ENCODE measurements around the gene C1QTNF12.

The C1QTNF12 gene

DNA sequence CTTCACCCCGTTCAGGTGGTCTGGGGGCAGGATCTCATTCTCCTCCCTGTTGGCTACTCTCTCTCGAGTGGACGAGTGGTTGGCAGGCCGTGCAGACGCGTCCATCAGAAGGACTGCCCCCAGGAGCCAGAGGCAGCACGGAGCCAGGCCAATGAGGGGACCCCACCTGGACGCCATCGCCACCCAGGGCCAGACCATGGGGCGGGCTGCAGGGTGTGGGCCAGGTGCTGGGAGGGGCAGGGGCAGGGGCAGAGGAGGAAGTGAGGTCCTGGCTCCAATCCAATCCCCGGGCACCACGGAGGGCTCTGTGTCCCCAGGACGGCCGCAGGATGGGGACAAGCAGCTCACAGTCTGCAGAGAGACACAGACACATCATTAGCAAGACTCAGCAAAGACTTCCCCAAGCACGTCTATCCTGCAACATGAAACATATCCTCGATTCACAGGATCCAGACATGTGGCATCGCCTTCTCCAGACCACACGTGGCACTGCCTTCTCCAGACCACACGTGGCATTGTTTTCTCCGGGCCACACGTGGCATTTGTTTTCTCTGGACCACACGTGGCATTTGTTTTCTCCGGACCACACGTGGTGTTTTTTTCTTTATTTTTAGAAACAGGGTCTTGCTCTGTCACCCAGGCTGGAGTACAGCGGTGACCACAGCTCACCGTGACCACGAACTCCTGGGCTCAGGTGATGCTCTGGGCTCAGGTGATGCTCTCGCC lies 17.8 kb downstream of the C1QTNF12 start:
- DNase-seq (ENCODE audit: low read depth), result no peak

- DNase-seq (ENCODE audit: low read depth), result no peak
These were observed 18.3 kb downstream of the C1QTNF12 start for GRCh38 chr1:1228187-1228586.

- DNase-seq (ENCODE audit: low read depth), result no peak
These were observed 19.1 kb downstream of the C1QTNF12 start for GRCh38 chr1:1227386-1227785.

GRCh38 chr1:1226566-1227362 lies 19.8 kb downstream of the C1QTNF12 start:
- no peak for DNase-seq (ENCODE audit: low read depth)

DNA sequence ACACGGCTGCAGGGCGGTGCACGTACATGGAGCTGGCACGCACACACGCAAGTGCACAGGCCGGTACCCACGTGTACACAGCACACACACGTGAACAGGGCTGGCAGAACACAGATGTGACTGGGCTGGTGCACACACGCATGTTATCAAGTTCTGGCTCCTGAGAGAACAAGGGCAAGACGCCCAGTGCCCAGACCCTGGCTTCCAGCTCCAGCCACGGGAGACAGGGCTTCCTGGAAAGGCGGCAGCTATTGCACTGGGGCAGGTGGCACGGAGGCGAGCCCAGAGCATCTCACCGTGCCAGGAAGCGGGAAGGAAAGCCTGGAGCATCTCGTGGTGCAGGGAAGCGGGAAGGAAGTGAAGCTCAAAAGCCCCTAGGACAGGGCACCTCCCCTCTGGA lies 20.6 kb downstream of the C1QTNF12 start:
- DNase-seq (ENCODE audit: low read depth), result no peak

GRCh38 chr1:1225238-1225845 lies 21.2 kb downstream of the C1QTNF12 start:
- no peak for DNase-seq (ENCODE audit: low read depth)

GRCh38 chr1:1223891-1224290 lies 22.6 kb downstream of the C1QTNF12 start:
- DNase-seq (ENCODE audit: low read depth), result no peak

DNA sequence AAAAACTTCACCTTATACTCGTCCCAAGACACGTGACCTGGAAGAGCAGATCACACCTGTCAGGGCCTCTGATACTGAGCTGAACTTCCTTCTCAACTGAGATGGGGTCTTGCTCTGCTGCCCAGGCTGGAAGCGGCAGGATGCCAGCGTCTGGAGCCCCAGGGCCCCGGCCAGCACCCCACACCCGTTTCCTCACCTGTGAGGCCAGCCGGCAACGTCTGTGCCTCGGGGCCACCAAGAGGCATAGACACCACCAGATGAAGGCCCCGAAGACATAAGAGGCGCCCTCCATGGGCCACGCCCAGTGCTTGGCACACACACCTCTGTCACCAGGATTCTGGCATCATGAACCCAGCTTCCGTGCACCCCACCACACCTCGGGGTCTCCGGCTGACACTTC lies 23.2 kb downstream of the C1QTNF12 start:
- DNase-seq (ENCODE audit: low read depth), result no peak

- DNase-seq (ENCODE audit: low read depth), result no peak
These were observed 23.8 kb downstream of the C1QTNF12 start for GRCh38 chr1:1222575-1223225.

DNA sequence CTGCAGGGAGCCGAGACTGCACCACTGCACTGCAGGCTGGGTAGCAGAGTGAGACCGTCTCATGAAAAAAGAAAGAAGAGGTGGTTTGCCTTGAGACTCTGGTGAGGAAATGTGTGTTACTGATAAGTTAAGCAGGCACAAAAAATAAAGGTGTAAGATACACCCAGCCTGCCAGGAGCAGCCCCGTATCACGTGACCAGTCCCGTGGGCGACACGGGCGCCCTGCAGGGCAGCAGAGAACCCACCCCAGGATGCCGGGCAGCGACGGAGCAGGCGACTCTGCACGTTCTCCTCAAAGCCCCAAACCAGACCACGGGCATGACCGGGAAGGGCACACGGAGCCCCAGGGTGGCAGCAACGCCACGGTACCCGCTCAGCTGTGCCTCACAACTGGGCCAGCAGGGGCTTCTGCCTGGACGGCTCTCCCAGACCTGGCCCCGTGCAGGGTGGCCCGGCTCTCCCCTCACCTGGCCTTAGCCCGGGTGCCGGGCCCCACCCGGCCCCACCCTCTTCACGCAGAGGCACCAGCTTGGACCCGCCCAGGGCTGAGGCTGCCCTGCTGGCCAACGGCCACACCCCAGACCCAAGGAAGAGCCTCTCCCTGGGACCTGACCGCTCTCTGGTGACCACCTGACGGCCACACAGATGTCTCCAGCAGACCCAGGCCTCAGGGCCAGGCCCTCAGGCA lies 24.5 kb downstream of the C1QTNF12 start:
- DNase-seq (ENCODE audit: low read depth), result no peak

DNA sequence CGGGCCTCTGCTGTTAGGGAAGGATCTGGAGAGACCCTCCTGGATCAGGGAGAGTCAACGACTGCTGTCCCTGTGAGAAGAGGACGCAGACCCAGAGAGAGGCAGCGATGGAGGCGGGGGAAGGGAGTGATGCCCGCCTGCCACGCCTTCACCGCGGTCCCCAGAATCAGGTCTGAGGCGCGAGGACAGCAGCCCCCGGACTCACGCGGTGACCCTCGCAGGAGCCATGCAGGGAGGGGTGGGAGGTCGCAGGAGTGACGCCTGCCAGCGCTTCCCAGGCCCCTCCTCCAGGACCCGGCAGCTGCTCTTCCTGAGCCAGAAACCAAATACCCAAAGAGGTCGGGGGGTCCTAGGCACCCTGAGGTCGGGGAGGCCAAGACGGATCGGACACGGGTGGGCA lies 26.3 kb downstream of the C1QTNF12 start:
- no peak for DNase-seq (ENCODE audit: low read depth)

GRCh38 chr1:1219341-1219740 lies 27.2 kb downstream of the C1QTNF12 start:
- no peak for DNase-seq (ENCODE audit: low read depth)

DNA sequence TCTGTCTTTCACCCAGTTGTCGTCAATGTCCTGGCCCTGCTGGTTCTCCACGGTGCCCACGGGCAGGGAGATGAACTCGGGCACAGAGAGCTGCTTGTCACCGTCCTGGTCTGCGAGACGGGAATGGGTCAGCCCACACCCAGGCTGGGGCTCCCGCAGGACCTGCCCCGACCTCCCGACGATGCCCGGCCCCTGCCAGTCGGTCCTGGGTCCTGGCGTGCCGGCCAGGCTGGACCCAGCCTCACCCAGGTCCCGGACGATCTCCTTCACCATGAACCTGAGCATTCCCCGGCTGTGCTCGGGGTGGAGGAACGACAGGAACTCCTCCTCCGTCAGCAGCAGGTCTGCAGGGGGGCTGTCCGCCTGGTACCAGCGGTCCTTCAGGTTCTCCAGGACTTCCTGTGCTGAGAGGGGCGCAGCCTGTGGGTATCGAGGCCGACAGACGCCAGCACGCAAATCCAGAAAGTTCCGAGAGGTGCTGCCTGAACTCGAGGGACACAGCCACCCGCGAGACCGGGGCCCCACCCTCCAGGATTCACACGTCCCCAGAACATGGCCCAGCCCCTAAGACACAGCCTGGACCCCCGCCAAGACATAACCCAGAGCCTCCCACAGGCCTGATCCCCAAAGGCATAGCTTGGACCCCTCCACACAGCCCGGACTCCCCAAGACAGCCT lies 27.9 kb downstream of the C1QTNF12 start:
- DNase-seq (ENCODE audit: low read depth), result no peak

GRCh38 chr1:1217621-1218523 lies 28.6 kb downstream of the C1QTNF12 start:
- DNase-seq (ENCODE audit: low read depth), result no peak

GRCh38 chr1:1216770-1217620 lies 29.5 kb downstream of the C1QTNF12 start:
- no peak for DNase-seq (ENCODE audit: low read depth)

DNA sequence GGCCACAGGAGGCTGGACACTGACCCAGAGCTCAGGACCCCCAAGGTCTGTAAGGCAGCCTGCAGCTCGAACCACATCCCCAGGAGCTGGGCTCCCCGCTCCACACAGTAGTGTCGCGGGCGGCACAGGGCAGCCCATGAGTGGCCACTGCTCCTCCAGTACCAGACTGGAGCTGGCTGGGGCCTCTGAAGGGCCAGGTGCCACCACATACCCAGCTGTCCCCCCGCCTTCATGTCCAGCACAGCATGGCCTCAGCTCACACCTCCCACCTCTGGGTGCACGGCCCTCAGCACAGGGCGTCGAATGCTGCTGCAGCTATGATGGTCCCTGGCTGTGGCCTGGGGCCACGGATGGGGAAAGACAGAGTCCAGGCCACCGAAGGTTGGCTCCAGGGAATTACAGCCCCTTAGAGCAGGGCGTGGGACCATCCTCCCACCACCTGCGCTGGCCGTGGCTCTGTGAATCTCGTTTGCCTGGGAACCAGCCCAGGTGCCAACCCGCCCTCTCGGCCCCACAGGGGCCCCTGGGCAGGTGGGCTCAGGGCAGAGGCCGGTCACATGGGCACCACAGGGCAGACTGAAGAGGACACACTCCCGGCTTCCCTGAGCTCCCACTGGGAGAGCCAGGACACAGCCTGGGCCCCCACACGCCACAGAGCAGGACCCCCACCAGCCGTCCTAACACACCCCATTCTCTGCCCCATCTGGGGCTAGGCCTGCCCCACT lies 30.5 kb downstream of the C1QTNF12 start:
- no peak for DNase-seq (ENCODE audit: low read depth)

DNA sequence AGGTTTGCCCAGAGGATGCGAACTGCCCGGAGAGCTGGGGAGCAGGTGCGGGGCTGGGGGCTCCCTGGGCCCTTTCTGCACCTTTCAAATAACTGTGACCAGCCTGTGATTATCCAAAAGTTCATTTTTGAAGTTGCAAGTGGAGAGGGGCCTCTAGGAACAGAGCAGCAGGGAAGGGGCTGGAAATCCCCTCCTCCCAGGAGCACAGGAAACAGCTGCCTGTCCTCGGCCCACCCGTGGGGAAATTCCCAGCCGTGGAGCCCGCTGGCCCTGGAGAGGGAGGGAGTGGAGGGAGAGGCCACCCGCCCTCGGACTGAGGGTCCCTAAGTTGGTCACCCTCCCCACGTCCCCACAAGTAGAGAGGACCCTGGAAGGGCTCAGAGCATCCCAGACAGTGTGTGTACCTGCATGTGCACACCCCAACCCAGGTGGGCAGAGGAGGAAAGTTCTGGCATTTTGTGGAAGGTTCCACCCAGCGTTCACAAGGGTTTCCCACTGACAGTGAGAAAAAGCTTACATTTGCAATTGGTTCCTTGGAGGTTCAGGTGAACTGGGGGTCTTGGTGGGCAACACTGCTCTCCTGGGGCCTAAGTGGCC lies 31.3 kb downstream of the C1QTNF12 start:
- no peak for DNase-seq (ENCODE audit: low read depth)

Measured in activated T-cell treated with anti-CD3 and anti-CD28 coated beads for 48 hours (primary cell).